GM21381 (cell line): Measurements from ENCODE around the gene SOWAHB.

ENCODE experiments used
- ATAC-seq: cut with Tn5 transposase; IDR thresholded peaks from one replicate; pipeline ENCODE4 v1.9.1; 2021; ENCODE audit warnings: mild to moderate bottlenecking, moderate library complexity; ENCODE audit not compliant: unreplicated experiment

Gene SOWAHB

GRCh38 chr4:76854858-76855257 is 43.1 kb downstream of the SOWAHB start:
- ATAC-seq, result no peak

GRCh38 chr4:76851375-76851774 is 46.6 kb downstream of the SOWAHB start:
- ATAC-seq, result no peak

GRCh38 chr4:76850010-76850441 is 47.9 kb downstream of the SOWAHB start:
- ATAC-seq, result no peak
